Stimulated activated CD8-positive, alpha-beta memory T cell treated with anti-CD3 and anti-CD28 coated beads, Interleukin-4, amount 100 ng/mL, for 1 hour (primary cell): Measurements from ENCODE around the gene BPGM.

Experiments
- DNase-seq, 2 donors: peaks; one replicate each; pipeline ENCODE4 v3.0.0-alpha.2; 2020; ENCODE audit warnings: low read depth in 2 of 2, low spot score in 1 of 2

BPGM gene

GRCh38 chr7:134714470-134715205, 68.0 kb downstream of the BPGM start:
- DNase-seq = no peak

GRCh38 chr7:134718211-134718875, 71.7 kb downstream of the BPGM start:
- DNase-seq = no peak

GRCh38 chr7:134720091-134720935, 73.7 kb downstream of the BPGM start:
- no peak for DNase-seq

GRCh38 chr7:134721171-134721570, 74.5 kb downstream of the BPGM start:
- DNase-seq = no peak

- no peak for DNase-seq
Measured at GRCh38 chr7:134722786-134723322, 76.2 kb downstream of the BPGM start.

GRCh38 chr7:134723892-134724291, 77.2 kb downstream of the BPGM start:
- DNase-seq = no peak

GRCh38 chr7:134724606-134725005, 78.0 kb downstream of the BPGM start:
- DNase-seq = no peak

- no peak for DNase-seq
Measured at GRCh38 chr7:134726581-134726980, 79.9 kb downstream of the BPGM start.

- DNase-seq = no peak
Measured at GRCh38 chr7:134727711-134728110, 81.1 kb downstream of the BPGM start.
